NCI-H460 (cell line): ENCODE measurements around the gene ADGRG3. TPM values are rescaled to one million over a fixed set of nuclear protein-coding genes. Genes with fewer than 3 reads are reported as not detected.

Experiments
- DNase-seq: peaks from one replicate; pipeline ENCODE4 v3.0.0-alpha.2; 2016; ENCODE audit warnings: low read depth; ENCODE audit errors: extremely low read depth
- total RNA-seq: library from RNA; depleted of rRNA; stranded (reverse); fragments of >200 nt; shearing (Covaris generic); gene quantifications from 2 replicates; pipeline ENCODE4 v1.2.3, GENCODE V29; 2014

ADGRG3 gene
- total RNA-seq, 1 experiment from 2014 or later = 8.8 TPM

- no peak for DNase-seq
These were observed 8.5 kb downstream of the ADGRG3 start for GRCh38 chr16:57676553-57677085.

GRCh38 chr16:57677622-57678369 is 9.7 kb downstream of the ADGRG3 start:
- peak; percentile 51 for DNase-seq

GRCh38 chr16:57679016-57679415 is 10.9 kb downstream of the ADGRG3 start:
- no peak for DNase-seq

- no peak for DNase-seq
These were observed 11.8 kb downstream of the ADGRG3 start for GRCh38 chr16:57679767-57680482.

GRCh38 chr16:57680842-57681375 is 12.8 kb downstream of the ADGRG3 start:
- DNase-seq = no peak

- DNase-seq = no peak
These were observed 14.0 kb downstream of the ADGRG3 start for GRCh38 chr16:57681950-57682728.

- DNase-seq = no peak
These were observed 14.9 kb downstream of the ADGRG3 start for GRCh38 chr16:57682809-57683635.

GRCh38 chr16:57683636-57684545 is 15.8 kb downstream of the ADGRG3 start:
- DNase-seq = no peak

GRCh38 chr16:57684626-57685358 is 16.7 kb downstream of the ADGRG3 start:
- no peak for DNase-seq

- no peak for DNase-seq
These were observed 17.5 kb downstream of the ADGRG3 start for GRCh38 chr16:57685633-57686032.

- DNase-seq = no peak
These were observed 18.5 kb downstream of the ADGRG3 start for GRCh38 chr16:57686577-57686976.

- no peak for DNase-seq
These were observed 19.3 kb downstream of the ADGRG3 start for GRCh38 chr16:57687363-57687929.

GRCh38 chr16:57688487-57688986 is 20.4 kb downstream of the ADGRG3 start:
- no peak for DNase-seq

- no peak for DNase-seq
These were observed 21.1 kb downstream of the ADGRG3 start for GRCh38 chr16:57688987-57689761.

GRCh38 chr16:57689762-57690558 is 21.9 kb downstream of the ADGRG3 start:
- no peak for DNase-seq
